Chondrocyte (in vitro differentiated cells): Measurements from ENCODE around the gene TANGO2. TPM values are rescaled to one million over a fixed set of nuclear protein-coding genes. Genes with fewer than 3 reads are reported as not detected.

Source experiments
- DNase-seq: peaks from one replicate; pipeline ENCODE4 v3.0.0; 2021; ENCODE audit warnings: mixed read lengths, low spot score
- H3K27ac Mint-ChIP-seq: one replicate; pipeline ENCODE4 v1.8.0; 2021; ENCODE audit warnings: mild to moderate bottlenecking, moderate library complexity, mixed read lengths; ENCODE audit not compliant: unreplicated experiment
- H3K27me3 Mint-ChIP-seq: 2 replicates; pipeline ENCODE4 v1.8.0; 2021; ENCODE audit warnings: low read depth, mixed read lengths
- H3K36me3 Mint-ChIP-seq: 2 replicates; pipeline ENCODE4 v1.8.0; 2021; ENCODE audit warnings: low read depth, mixed read lengths
- H3K4me1 Mint-ChIP-seq: 2 replicates; pipeline ENCODE4 v1.8.0; 2021; ENCODE audit warnings: low read depth, mild to moderate bottlenecking, mixed read lengths
- H3K4me3 Mint-ChIP-seq: one replicate; pipeline ENCODE4 v1.8.0; 2021; ENCODE audit warnings: mild to moderate bottlenecking, moderate library complexity, mixed read lengths; ENCODE audit not compliant: unreplicated experiment
- H3K9me3 Mint-ChIP-seq: 2 replicates; pipeline ENCODE4 v1.8.0; 2021; ENCODE audit warnings: low read depth, mixed read lengths
- total RNA-seq: library from RNA; stranded (reverse); gene quantifications from 3 replicates; pipeline ENCODE4 v1.2.1, GENCODE V29; 2021
- TF ChIP-seq, protein P1 (sequence below): fragments of 200-600 bp; sonication (generic); IDR thresholded peaks from 2 replicates; pipeline ENCODE4 v1.5.0; 2021; ENCODE audit warnings: antibody characterized with exemption, mild to moderate bottlenecking, moderate library complexity

TANGO2 gene
- total RNA-seq, 1 donor from 2014 or later = 30.1 TPM

DNA sequence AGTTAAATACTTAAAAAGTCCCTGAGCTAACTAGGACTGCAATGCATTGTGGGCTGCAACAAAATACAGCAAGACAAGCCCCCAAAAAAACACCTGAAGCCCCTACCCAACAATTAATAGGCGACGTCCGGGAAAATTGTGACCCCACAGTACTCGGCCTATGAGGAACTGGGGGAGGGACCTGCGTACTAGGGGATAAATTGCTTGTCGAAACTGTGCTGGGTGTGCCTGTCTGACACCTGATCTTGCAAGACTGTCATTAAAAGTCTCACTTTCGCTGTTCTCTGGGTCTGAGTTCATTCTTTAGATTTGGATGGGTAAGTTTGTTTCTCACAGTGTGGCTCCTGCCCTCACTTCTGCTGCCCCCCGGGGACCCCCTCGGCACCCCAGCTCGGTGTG is 15.2 kb downstream of the TANGO2 start:
- no peak overlapping the region for H3K27ac Mint-ChIP-seq
- TF ChIP-seq, protein P1, sequence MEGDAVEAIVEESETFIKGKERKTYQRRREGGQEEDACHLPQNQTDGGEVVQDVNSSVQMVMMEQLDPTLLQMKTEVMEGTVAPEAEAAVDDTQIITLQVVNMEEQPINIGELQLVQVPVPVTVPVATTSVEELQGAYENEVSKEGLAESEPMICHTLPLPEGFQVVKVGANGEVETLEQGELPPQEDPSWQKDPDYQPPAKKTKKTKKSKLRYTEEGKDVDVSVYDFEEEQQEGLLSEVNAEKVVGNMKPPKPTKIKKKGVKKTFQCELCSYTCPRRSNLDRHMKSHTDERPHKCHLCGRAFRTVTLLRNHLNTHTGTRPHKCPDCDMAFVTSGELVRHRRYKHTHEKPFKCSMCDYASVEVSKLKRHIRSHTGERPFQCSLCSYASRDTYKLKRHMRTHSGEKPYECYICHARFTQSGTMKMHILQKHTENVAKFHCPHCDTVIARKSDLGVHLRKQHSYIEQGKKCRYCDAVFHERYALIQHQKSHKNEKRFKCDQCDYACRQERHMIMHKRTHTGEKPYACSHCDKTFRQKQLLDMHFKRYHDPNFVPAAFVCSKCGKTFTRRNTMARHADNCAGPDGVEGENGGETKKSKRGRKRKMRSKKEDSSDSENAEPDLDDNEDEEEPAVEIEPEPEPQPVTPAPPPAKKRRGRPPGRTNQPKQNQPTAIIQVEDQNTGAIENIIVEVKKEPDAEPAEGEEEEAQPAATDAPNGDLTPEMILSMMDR = no peak
- DNase-seq = no peak
- no peaks in the 10 kb centered on the region for H3K27me3 Mint-ChIP-seq
- H3K36me3 Mint-ChIP-seq = peaks cover 12% of the 10 kb centered on the region
- no peaks in the 10 kb centered on the region for H3K9me3 Mint-ChIP-seq
- H3K4me3 Mint-ChIP-seq = no peak overlapping the region
- no peaks in the 10 kb centered on the region for H3K4me1 Mint-ChIP-seq

DNA sequence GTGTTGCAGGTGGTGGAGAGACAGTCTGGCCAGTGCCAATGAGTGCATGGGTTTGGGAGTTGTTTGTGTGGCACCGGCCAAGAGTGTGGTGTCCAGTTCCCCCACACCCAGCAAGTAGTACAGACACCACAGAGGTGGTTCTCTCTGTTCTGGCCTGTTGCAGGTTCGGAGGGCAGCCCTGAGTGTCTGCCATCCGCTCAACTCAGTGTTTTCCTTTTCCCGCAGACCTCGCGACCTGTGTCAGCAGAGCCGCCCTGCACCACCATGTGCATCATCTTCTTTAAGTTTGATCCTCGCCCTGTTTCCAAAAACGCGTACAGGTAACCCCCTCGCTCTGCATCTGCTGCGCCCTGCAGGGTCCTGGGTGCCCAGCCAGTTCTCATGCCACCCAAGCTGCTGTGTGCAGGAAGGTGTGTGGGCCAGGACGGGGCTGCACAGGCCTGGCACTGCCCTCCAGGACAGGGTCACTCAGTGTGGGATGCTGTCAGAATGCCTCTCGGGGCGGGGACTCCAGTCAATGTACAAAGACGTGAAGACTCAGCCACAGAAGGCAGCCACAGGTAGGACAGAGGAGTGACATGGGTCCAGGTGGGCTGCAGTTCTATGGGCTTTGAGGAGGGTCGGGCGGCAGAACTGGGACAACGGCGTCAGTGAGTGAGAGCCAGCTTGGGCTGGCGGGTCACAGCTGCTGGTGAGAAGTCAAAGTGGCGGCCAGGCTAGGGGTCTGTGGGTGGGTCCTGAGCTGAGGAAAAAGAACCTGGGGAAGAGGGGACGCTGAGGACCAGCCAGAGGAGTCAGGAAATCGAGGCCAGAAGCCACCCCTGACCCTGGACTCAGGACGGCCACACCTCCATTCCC is 15.9 kb downstream of the TANGO2 start:
- no peaks in the 10 kb centered on the region for H3K4me1 Mint-ChIP-seq
- TF ChIP-seq, protein P1 = no peak
- no peak overlapping the region for H3K27ac Mint-ChIP-seq
- H3K36me3 Mint-ChIP-seq = peaks cover 12% of the 10 kb centered on the region
- H3K9me3 Mint-ChIP-seq = no peaks in the 10 kb centered on the region
- DNase-seq = no peak
- no peak overlapping the region for H3K4me3 Mint-ChIP-seq
- H3K27me3 Mint-ChIP-seq = no peaks in the 10 kb centered on the region

DNA sequence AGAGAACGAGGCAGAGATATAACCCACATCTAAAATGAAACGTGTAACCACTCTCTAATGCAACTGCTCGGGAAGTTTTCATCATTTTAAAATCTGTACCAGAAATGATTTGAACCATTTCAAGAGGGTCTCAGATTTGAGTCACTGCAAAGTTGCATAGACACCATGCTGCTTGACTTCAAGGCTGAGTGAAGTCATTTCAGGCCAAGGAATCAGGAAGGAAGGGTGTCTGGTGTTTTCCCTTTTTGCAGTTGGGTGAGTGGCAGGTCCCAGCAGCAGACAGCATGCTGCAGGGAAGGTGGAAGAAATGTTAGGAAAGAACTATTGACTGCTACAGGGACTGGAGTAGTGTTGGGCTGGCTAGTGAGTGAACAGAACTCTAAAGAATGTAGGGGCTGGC is 16.5 kb downstream of the TANGO2 start:
- Mint-ChIP-seq H3K27ac (no peak overlapping the region), H3K4me1 (no peaks in the 10 kb centered on the region), H3K36me3 (peaks cover 12% of the 10 kb centered on the region), H3K9me3 (no peaks in the 10 kb centered on the region), H3K4me3 (no peak overlapping the region), H3K27me3 (no peaks in the 10 kb centered on the region)
- no peak for DNase-seq
- TF ChIP-seq, protein P1 = no peak

DNA sequence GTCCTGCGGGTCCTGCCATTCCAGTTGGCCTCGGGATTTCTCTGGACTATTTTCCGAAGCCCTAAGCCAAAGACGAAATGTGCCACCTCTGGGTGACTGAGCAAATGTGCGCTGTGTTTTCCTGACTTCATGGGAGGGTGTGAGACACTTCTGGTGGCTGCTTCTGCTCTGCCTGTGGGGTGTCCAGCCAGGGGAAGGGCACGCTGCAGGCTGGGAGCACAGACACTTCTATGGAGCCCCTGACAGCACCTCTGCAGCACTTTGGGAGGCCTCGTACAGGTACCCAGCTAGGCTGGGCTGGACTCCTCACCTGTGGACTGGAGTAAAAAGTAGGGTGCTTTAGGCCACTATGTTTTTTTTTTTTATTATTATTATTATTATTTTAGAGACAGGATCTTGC is 17.7 kb downstream of the TANGO2 start:
- H3K36me3 Mint-ChIP-seq = peaks cover 16% of the 10 kb centered on the region
- DNase-seq = no peak
- no peak overlapping the region for H3K27ac Mint-ChIP-seq
- H3K4me3 Mint-ChIP-seq = no peak overlapping the region
- H3K27me3 Mint-ChIP-seq = no peaks in the 10 kb centered on the region
- TF ChIP-seq, protein P1 = no peak
- H3K9me3 Mint-ChIP-seq = no peaks in the 10 kb centered on the region
- no peaks in the 10 kb centered on the region for H3K4me1 Mint-ChIP-seq

DNA sequence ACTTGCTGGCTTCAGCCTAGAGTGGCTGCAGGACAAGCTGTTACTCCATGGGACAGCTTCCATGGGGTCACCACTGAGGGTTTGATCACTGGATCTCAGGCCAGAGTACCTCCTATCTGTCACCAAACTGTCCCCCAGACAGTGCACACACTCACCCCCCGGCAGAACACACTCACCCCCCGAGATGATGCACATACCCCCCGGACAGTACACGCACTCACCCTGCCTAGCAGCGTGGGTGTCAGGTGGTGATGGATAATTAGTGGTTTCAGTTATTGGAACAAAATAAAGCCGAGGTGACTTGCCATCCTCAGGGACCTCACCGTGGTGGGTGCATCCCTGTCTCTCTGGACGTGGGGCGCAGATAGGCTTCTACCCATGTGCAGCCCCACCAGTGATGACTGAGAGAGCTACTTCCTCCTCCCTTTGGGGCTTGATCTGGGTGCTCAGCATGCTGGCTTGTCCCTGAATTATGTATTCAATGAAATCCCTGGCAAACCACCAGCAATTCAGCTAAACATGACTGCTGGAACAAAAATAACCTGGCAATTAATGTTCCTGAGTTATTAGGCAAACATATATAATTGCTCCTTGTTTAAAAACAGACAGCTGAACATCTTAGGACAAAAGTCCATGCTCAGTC is 18.9 kb downstream of the TANGO2 start:
- peaks cover 19% of the 10 kb centered on the region for H3K36me3 Mint-ChIP-seq
- no peaks in the 10 kb centered on the region for H3K4me1 Mint-ChIP-seq
- H3K4me3 Mint-ChIP-seq = no peak overlapping the region
- no peak for DNase-seq
- H3K9me3 Mint-ChIP-seq = no peaks in the 10 kb centered on the region
- TF ChIP-seq, protein P1 = no peak
- H3K27me3 Mint-ChIP-seq = no peaks in the 10 kb centered on the region
- H3K27ac Mint-ChIP-seq = no peak overlapping the region
